AG04449 (cell line): Measurements from ENCODE around the gene PREP.

Source experiments
- CTCF ChIA-PET: fragments of 350-600 bp; formaldehyde crosslinking; extraction: SDS; loops from one replicate; lab custom pipeline; 2021; ENCODE audit warnings: antibody characterized with exemption; lab: Yijun Ruan, JAX
- POLR2A ChIA-PET: fragments of 400-600, 350-600 bp; formaldehyde crosslinking; extraction: SDS; loops from one replicate; lab custom pipeline; 2020; ENCODE audit warnings: antibody characterized with exemption, inconsistent platforms; lab: Yijun Ruan, JAX
- DNase-seq: peaks from one replicate; pipeline ENCODE4 v3.0.0-alpha.2; 2010; ENCODE audit warnings: low read depth, low spot score
- H3K4me3 ChIP-seq: 2 replicates; pipeline ENCODE4 v1.5.1; 2011; ENCODE audit warnings: low read depth, mild to moderate bottlenecking, control low read depth, low read length
- CTCF ChIP-seq: IDR thresholded peaks from one replicate; pipeline ENCODE4 v1.5.1; 2011; ENCODE audit warnings: mild to moderate bottlenecking, moderate library complexity, low read length, control low read depth, inconsistent platforms; ENCODE audit not compliant: insufficient read depth; ENCODE audit errors: missing control alignments

The PREP gene

GRCh38 chr6:105308840-105309239, 94.0 kb downstream of the PREP start:
- POLR2A ChIA-PET: no interaction called here
- CTCF ChIA-PET: no interaction called here
- no peak for DNase-seq
- no peak overlapping the region for H3K4me3 ChIP-seq
- TF ChIP-seq CTCF: no peak

GRCh38 chr6:105305521-105305920, 97.4 kb downstream of the PREP start:
- no peak overlapping the region for H3K4me3 ChIP-seq
- DNase-seq: no peak
- ChIA-PET CTCF (interaction anchor here (1.1 to 1.6 kb wide), 3 partner anchors 12 to 218 kb away, joined by 3 read pairs; a partner anchor contains a TSS), POLR2A (no interaction called here)
- TF ChIP-seq CTCF: no peak

- no peak for TF ChIP-seq CTCF
- POLR2A ChIA-PET: no interaction called here
- CTCF ChIA-PET: interaction anchor here (1.1 to 1.6 kb wide), 3 partner anchors 13 to 217 kb away, joined by 3 read pairs; a partner anchor contains a TSS
- H3K4me3 ChIP-seq: no peak overlapping the region
- no peak for DNase-seq
Measured at GRCh38 chr6:105304825-105305224, 98.1 kb downstream of the PREP start.

- DNase-seq: no peak
- POLR2A ChIA-PET: no interaction called here
- TF ChIP-seq CTCF: no peak
- CTCF ChIA-PET: interaction anchor here (1.2 kb wide), 1 partner anchor 216 kb away, joined by 3 read pairs; no protein-coding TSS in a partner anchor
- H3K4me3 ChIP-seq: no peak overlapping the region
Measured at GRCh38 chr6:105304366-105304765, 98.5 kb downstream of the PREP start.

GRCh38 chr6:105302617-105303128, 100.2 kb downstream of the PREP start:
- ChIA-PET POLR2A (no interaction called here), CTCF (interaction anchor here (1.4 kb wide), 2 partner anchors 13 to 61 kb away, joined by 3 to 5 read pairs; no protein-coding TSS in a partner anchor)
- DNase-seq: no peak

More at GRCh38 chr6:105302617-105303128, 100.2 kb downstream of the PREP start:
- TF ChIP-seq CTCF: no peak
- H3K4me3 ChIP-seq: no peak overlapping the region
